ENCODE data around the gene LYRM1. TPM values are rescaled to one million over a fixed set of nuclear protein-coding genes. Genes with fewer than 3 reads are reported as not detected.
A peak's percentile ranks its signal among the peaks of the same experiment; 100 is the strongest.
"Not testable (repeated sequence)": the region's sequence is repeated elsewhere in the genome, so short reads cannot be mapped to it uniquely, and the experiment has no call there.

The LYRM1 gene, protein sequence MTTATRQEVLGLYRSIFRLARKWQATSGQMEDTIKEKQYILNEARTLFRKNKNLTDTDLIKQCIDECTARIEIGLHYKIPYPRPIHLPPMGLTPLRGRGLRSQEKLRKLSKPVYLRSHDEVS
- 53.0 TPM for total RNA-seq

GRCh38 chr16:20900299-20901067, at the start of gene LYRM1, which contains the start of gene DCUN1D3:
Gene LYRM1 (plus strand): TSS chr16:20900771. CDS start chr16:20915556, 14,785 bp downstream.
Gene DCUN1D3 (minus strand): TSS chr16:20900358. CDS start chr16:20862538, 37,820 bp downstream.
- peak; percentile 93 to 95 for DNase-seq (ENCODE audit: low spot score in 2 of 2)
- no peak for FAIRE-seq

GRCh38 chr16:20850981-20851380, 49.6 kb upstream of the LYRM1 start:
- DNase-seq (ENCODE audit: low spot score in 2 of 2) (no peak), FAIRE-seq (no peak)

DNA sequence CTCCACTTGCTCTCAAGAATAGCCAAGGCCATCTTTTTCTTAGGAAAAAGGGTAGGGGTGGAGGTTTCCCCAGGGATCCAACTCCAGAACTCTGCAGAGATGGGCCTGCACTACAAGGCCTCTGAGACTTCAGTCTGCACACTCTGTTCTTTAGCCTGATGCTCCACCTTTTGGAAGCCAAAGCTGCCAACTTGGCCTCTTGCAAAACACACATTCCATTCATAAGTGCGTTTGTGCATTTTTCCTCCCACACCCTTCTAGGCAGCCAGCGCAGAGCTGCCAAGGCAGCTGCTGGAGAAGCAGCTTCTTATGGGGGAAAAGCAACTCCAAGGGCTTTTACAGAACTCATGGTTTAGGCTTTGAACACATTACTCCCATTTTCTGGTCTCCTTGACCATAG, 49.0 kb upstream of the LYRM1 start:
- no peak for DNase-seq (ENCODE audit: low spot score in 2 of 2)
- FAIRE-seq = no peak

DNA sequence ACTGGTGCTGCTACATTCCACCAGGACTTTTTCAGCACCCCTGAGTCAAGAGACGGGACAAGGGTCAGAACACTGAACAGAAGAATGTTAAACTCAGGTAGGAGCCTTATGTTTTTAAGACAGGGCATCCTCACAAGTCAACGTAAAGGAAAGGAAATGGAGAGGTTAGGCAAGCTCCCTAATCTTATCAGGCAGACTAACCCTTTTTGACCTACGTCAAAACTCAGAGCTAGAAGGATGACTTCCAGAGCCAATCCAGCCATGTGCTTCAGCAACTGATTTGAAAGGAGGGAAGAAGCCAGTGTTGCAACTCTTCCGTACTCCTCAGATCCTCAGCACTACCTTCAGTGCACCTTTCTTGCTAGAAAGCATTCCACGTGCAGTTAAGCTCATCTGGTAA, 47.4 kb upstream of the LYRM1 start:
- DNase-seq (ENCODE audit: low spot score in 2 of 2) (no peak), FAIRE-seq (no peak)

DNA sequence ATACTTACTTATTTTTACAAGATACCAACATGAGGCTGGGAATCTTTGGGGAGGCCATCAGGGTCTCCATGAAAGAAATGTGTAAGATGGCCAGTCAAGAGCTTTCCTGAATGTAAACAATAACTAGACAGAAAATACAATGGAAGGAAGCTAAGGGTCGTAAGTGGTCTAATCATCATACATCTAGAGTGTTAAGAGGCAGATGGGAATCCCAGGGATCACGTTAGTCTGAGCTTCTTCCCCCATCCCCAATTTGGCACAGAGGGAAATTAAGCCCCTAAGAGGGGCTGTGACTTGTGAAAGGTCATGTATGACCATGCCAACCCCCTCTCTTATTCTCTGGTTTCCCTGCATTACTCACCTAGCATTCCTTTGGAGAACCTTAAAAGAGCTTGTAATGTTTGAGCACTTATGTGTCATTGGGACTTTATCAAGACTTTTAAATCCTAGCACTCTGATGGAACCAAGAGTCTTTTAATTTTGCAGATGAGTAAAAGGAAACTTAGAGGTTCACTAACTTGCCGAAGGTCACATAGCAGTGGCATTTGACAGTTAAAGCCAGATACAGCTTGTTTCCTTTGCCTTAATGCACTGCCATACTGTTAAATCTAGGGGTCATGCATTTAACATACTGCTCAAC, 46.5 kb upstream of the LYRM1 start:
- FAIRE-seq (no peak), DNase-seq (ENCODE audit: low spot score in 2 of 2) (no peak)

DNA sequence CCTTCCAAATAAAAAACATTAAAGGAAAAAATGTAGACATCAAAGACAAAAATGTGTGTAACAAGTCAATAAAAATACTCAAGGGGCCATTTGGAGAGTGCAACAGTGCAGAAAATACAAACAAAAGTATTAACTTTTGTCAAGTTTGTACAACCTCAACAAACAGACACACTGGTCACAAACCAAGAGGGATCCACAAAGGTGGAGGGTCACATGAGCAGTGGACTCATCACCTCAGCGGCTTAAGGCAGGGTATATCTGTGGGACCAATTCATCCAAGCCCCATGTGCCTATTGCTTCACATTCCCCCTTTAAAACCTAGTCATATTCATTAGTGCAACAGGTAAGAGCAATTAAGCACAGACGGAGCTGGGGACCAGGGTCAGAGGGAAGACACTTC, 45.6 kb upstream of the LYRM1 start:
- no peak for FAIRE-seq

DNA sequence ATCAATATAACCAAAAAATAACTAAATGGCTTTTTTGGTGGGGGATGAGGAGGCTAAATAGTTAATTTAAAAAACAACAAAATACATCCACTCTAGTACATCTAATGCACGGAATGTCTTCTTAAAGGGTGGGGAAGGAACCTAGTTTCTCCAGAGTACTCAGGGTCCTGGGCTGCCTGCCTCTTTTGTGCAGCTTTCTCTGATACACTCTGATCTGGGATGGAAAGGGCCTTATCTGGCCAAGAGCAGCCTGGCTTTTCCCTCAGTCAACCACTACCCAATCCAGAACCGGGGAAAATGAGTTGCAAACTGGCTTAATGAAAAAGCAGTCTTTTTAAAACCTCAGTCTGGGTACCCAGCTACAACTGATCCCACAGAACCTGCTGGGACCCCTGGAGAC, 43.3 kb upstream of the LYRM1 start:
- DNase-seq (ENCODE audit: low spot score in 2 of 2) (no peak), FAIRE-seq (no peak)

More for the DNA sequence above, 45.6 kb upstream of the LYRM1 start:
- DNase-seq (ENCODE audit: low spot score in 2 of 2) = no peak

DNA sequence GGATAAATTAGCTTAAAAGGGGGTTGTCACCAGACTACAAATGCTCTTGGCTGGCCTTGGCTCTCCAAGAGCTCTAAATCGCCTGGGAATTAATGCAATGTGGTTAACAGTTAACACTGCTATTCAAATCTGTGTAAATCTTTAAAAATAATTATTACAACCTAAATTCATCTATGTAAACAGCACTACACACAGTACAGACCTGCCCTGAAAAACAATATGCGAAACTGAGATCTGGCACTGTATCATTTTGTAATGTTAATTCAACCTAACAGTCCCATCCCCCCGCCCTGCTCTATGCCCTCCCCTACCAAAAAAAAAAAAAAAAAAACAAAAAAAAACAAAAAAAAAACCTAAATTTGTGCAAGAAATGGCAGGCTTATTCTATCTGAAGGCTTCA, 41.3 kb upstream of the LYRM1 start:
- FAIRE-seq = no peak
- no peak for DNase-seq (ENCODE audit: low spot score in 2 of 2)

- FAIRE-seq (no peak), DNase-seq (ENCODE audit: low spot score in 2 of 2) (no peak)
Observed at GRCh38 chr16:20859699-20860098, 40.9 kb upstream of the LYRM1 start.

- FAIRE-seq (no peak), DNase-seq (ENCODE audit: low spot score in 2 of 2) (no peak)
Observed at GRCh38 chr16:20860361-20860760, 40.2 kb upstream of the LYRM1 start.

DNA sequence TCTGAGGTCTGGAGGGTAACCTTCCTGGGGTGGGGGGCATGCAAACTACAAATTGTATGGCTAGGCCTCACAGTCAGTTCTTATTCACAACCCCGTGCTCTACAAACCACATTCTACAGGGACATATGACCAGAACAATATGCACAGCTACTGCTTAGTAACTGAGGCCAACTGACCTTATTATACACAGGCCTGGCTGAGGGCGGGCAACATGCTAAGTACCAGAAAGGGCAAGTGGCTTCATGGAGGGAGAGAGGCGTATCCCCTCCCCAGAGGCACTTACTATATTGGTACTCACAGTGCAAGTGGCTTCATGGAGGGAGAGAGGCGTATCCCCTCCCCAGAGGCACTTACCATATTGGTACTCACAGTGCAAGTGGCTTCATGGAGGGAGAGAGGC, 39.6 kb upstream of the LYRM1 start:
- not testable (repeated sequence) for FAIRE-seq; DNase-seq (ENCODE audit: low spot score in 2 of 2)

DNA sequence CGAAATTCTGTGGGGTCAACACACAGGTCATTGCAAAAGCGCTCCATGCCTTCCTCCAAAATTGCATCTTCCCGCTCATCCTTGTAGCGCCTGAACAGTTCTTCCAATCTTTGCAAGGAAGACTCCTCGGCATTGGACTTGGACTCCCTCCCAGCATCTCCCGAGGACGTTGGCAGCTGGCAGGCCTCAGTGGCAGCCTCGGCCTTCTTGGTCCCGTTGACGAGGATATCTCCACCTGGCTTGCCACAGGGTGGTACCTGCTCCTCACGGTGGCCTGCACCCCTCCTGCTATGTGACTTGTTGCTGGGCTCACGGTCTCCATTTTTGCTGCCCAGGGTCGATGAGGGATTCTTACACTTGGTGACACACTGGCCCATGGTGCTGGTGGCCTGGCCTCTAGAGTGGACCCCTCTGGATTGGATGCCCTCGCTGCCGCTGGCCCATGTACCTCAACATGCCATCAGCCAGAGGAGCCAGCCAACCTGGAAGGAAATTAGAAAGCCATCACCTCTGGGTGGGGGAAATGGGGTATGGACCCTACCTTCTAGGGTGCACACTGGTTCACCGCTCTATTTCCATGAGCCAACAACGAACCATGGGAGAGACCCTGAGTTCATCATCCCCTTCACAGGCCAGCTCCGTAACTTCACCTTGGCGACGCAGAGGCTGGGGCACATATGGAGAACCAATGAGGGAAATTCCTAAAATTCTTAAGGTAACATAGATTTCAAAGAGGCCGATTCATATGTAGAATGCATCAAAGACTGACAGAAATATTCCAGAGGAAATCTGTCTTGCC, 38.2 kb upstream of the LYRM1 start:
- FAIRE-seq = no peak

GRCh38 chr16:20864376-20864775, 36.2 kb upstream of the LYRM1 start:
- not testable (repeated sequence) for FAIRE-seq; DNase-seq (ENCODE audit: low spot score in 2 of 2)

More for the DNA sequence above, 38.2 kb upstream of the LYRM1 start:
- DNase-seq (ENCODE audit: low spot score in 2 of 2) = no peak

DNA sequence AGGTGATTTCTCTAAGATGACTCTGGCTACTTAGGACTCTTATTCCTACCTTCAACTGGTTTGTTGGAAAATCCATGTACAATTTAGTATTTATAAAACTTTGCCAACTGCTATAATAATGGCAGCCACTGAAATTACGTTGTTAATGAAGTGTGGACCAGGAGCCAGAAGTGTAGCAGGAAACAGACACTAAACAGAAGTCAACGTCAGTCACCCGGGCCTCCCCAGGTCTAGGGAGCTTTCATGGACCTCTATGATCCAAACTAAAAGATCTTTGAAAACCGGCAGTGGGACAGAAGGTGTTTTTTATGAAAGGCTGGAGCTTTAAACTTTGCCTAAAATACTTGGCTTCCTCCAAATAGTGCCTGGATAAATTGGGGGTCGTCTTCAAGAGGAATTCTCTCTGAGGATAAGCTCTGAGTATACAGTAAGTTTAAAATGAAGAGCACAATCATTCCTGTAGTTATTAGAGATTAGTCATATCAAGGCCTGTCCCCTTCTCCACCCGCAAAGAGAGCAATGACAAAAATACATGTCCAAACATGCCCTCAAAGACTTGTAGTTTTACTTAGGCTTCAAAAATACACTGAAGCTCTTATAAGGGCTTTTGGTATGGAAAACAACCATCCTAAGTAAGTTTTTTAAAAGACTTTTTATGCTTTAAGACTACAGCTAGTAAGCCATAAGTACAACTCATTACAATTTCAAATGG, 35.0 kb upstream of the LYRM1 start:
- DNase-seq (ENCODE audit: low spot score in 2 of 2) (no peak), FAIRE-seq (no peak)

GRCh38 chr16:20866145-20866772, 34.3 kb upstream of the LYRM1 start:
- no peak for FAIRE-seq

GRCh38 chr16:20866801-20867200, 33.8 kb upstream of the LYRM1 start:
- FAIRE-seq (no peak), DNase-seq (ENCODE audit: low spot score in 2 of 2) (no peak)

More at GRCh38 chr16:20866145-20866772, 34.3 kb upstream of the LYRM1 start:
- DNase-seq (ENCODE audit: low spot score in 2 of 2) = no peak

- DNase-seq (ENCODE audit: low spot score in 2 of 2) (no peak), FAIRE-seq (no peak)
Observed at GRCh38 chr16:20867585-20867984, 33.0 kb upstream of the LYRM1 start.

DNA sequence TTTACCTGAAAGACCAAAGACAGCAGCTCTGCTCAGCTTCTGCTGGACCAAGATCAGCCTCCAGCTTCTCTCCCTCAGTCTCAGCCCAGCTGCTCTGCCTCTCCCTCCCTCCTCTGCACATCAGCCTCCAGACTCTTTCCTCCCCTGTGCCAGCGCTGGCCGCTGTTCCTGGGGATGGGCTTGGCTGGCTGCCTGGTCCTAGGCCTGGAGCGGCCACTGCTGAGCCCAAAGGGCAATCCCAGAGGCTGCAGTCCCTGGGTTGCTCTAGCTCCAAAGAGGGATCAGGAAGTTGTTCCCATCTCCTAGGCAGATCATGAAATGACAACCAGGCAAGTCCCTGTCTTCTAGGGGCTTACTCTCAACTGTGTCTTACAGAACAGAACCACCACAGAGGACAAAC, 31.7 kb upstream of the LYRM1 start:
- peak; percentile 31 to 51 for DNase-seq (ENCODE audit: low spot score in 2 of 2)

DNA sequence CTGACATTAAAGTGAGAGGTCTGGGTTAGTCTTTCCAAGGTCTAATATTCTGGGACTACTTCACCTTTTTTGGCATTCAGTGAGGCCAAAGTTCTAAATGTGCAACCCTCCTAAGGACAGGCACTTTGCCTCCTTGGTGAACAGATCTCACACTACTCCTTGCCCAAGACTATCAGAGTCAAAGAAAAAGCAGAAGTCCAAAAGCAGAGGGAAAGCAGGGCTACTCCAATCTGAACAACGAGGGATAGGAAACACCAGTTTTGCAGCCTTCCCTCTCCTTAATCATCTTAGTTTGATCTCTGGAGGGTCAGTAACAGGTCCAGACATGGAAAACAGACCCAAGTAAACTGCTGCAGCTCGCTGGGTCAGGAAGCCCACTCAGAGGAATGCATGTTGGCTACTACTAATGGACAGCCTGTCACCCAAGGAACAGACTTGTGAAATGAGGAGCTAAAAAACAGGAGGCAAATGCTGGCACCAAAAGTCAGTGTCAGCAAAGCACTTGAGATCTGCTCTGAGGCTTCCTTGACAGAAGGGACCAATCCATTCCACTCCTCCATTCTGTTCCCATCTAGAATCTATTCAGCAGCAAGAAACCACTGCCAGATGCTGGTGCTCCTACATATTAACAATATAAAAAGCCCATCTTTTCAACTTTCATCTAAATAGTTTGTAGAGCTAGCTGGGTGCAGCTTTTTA, 30.3 kb upstream of the LYRM1 start:
- FAIRE-seq = no peak
- no peak for DNase-seq (ENCODE audit: low spot score in 2 of 2)

More for the DNA sequence above, 31.7 kb upstream of the LYRM1 start:
- FAIRE-seq = no peak

Data from frontal cortex (tissue), 4 donors.